G401 (cell line): Measurements from ENCODE around the gene ERVK3-1. TPM values are rescaled to one million over a fixed set of nuclear protein-coding genes. Genes with fewer than 3 reads are reported as not detected.
"Not testable (repeated sequence)": the region's sequence is repeated elsewhere in the genome, so short reads cannot be mapped to it uniquely, and the experiment has no call there.

Experiments
- DNase-seq: peaks from one replicate; pipeline ENCODE4 v3.0.0-alpha.2; 2015; ENCODE audit warnings: low spot score
- in situ Hi-C: cut with HindIII; loops from 2 replicates; pipeline ENCODE4 v1.10.0; 2016; ENCODE audit warnings: low sequenced_read_pairs, mixed read lengths
- total RNA-seq: library from RNA; depleted of rRNA; stranded (reverse); fragments of >200 nt; shearing (Covaris generic); gene quantifications from 2 replicates; pipeline ENCODE4 v1.2.3, GENCODE V29; 2014

ERVK3-1 gene
- total RNA-seq, 1 experiment from 2014 or later, result 22.0 TPM

- in situ Hi-C loops, result no loop called here
- no peak for DNase-seq
Observed at GRCh38 chr19:58296104-58296503, 9.1 kb upstream of the ERVK3-1 start.

- no peak for DNase-seq
- in situ Hi-C loops, result no loop called here
Observed at GRCh38 chr19:58300620-58301019, 4.6 kb upstream of the ERVK3-1 start.

- no peak for DNase-seq
- in situ Hi-C loops, result no loop called here
Observed at GRCh38 chr19:58304255-58304654, 922 bp upstream of the ERVK3-1 start.

GRCh38 chr19:58304748-58305064 lies 471 bp upstream of the ERVK3-1 start:
- in situ Hi-C loops, result no loop called here
- no peak for DNase-seq

GRCh38 chr19:58305932-58306323 lies 751 bp downstream of the ERVK3-1 start:
- DNase-seq, result no peak
- in situ Hi-C loops, result no loop called here

GRCh38 chr19:58307736-58308135 lies 2.6 kb downstream of the ERVK3-1 start:
- in situ Hi-C loops, result no loop called here
- no peak for DNase-seq

- DNase-seq, result peak; percentile 63
- in situ Hi-C loops, result not testable (repeated sequence)
Observed at GRCh38 chr19:58310685-58311084, 5.5 kb downstream of the ERVK3-1 start.

GRCh38 chr19:58311345-58311865 lies 6.2 kb downstream of the ERVK3-1 start:
- in situ Hi-C loops, result no loop called here
- DNase-seq, result no peak

GRCh38 chr19:58315580-58315979 lies 10.4 kb downstream of the ERVK3-1 start:
- in situ Hi-C loops, result no loop called here
- no peak for DNase-seq

GRCh38 chr19:58317476-58318072 lies 12.4 kb downstream of the ERVK3-1 start:
- in situ Hi-C loops, result no loop called here
- DNase-seq, result no peak

GRCh38 chr19:58318297-58318696 lies 13.1 kb downstream of the ERVK3-1 start:
- in situ Hi-C loops, result no loop called here
- no peak for DNase-seq

GRCh38 chr19:58319241-58319640 lies 14.1 kb downstream of the ERVK3-1 start:
- DNase-seq, result no peak
- in situ Hi-C loops, result no loop called here

GRCh38 chr19:58325311-58326022 lies 20.3 kb downstream of the ERVK3-1 start:
- in situ Hi-C loops, result no loop called here
- no peak for DNase-seq

- no peak for DNase-seq
- in situ Hi-C loops, result no loop called here
Observed at GRCh38 chr19:58326501-58326913, 21.3 kb downstream of the ERVK3-1 start.

GRCh38 chr19:58326914-58327726 lies 21.9 kb downstream of the ERVK3-1 start, which contains the start of gene ZSCAN22:
ZSCAN22 (plus strand) TSS chr19:58326994; CDS start chr19:58334803, 7,809 bp downstream.
- DNase-seq, result peak; percentile 97
- in situ Hi-C loops, result no loop called here

GRCh38 chr19:58328999-58329398 lies 23.8 kb downstream of the ERVK3-1 start:
- in situ Hi-C loops, result no loop called here
- no peak for DNase-seq

GRCh38 chr19:58330458-58330857 lies 25.3 kb downstream of the ERVK3-1 start:
- DNase-seq, result no peak
- in situ Hi-C loops, result no loop called here

- DNase-seq, result no peak
- in situ Hi-C loops, result no loop called here
Observed at GRCh38 chr19:58332697-58333096, 27.5 kb downstream of the ERVK3-1 start.

- in situ Hi-C loops, result no loop called here
- DNase-seq, result no peak
Observed at GRCh38 chr19:58334691-58335249, 29.6 kb downstream of the ERVK3-1 start.

GRCh38 chr19:58335630-58336029 lies 30.5 kb downstream of the ERVK3-1 start:
- in situ Hi-C loops, result no loop called here
- DNase-seq, result no peak
